ENCODE measurements around the gene RUNX2. TPM values are rescaled to one million over a fixed set of nuclear protein-coding genes. Genes with fewer than 3 reads are reported as not detected.

RUNX2 gene
- total RNA-seq, 6 experiments from 2014 or later: 7.4 to 12.7 (median 10.8) TPM

GRCh38 chr6:45491874-45492273, 163.7 kb downstream of the RUNX2 start:
- peaks cover 24% of the 10 kb centered on the region for H3K4me1 Mint-ChIP-seq (ENCODE audit: low read depth)

GRCh38 chr6:45493761-45494160, 165.6 kb downstream of the RUNX2 start:
- H3K27me3 Mint-ChIP-seq (ENCODE audit: insufficient read depth): no peaks in the 10 kb centered on the region
- no peaks in the 10 kb centered on the region for H3K9me3 Mint-ChIP-seq
- no peak overlapping the region for H3K27ac Mint-ChIP-seq
- no peak for DNase-seq
- H3K4me3 Mint-ChIP-seq: no peak overlapping the region
- peaks cover 17% of the 10 kb centered on the region for H3K4me1 Mint-ChIP-seq (ENCODE audit: low read depth)
- TF ChIP-seq CTCF (IDR thresholded peaks at IDR 0.05): no peak
- peaks cover 30% of the 10 kb centered on the region for H3K36me3 Mint-ChIP-seq (ENCODE audit: low read depth)

More at GRCh38 chr6:45491874-45492273, 163.7 kb downstream of the RUNX2 start:
- no peak overlapping the region for H3K4me3 Mint-ChIP-seq
- DNase-seq: no peak
- no peaks in the 10 kb centered on the region for H3K27me3 Mint-ChIP-seq (ENCODE audit: insufficient read depth)
- H3K27ac Mint-ChIP-seq: no peak overlapping the region
- no peaks in the 10 kb centered on the region for H3K9me3 Mint-ChIP-seq
- peaks cover 20% of the 10 kb centered on the region for H3K36me3 Mint-ChIP-seq (ENCODE audit: low read depth)
- no peak for TF ChIP-seq CTCF (IDR thresholded peaks at IDR 0.05)

GRCh38 chr6:45494416-45495135, 166.4 kb downstream of the RUNX2 start:
- DNase-seq: no peak
- Mint-ChIP-seq H3K4me3 (no peak overlapping the region), H3K36me3 (ENCODE audit: low read depth) (peaks cover 30% of the 10 kb centered on the region), H3K4me1 (ENCODE audit: low read depth) (peaks cover 17% of the 10 kb centered on the region), H3K27ac (no peak overlapping the region), H3K27me3 (ENCODE audit: insufficient read depth) (no peaks in the 10 kb centered on the region), H3K9me3 (no peaks in the 10 kb centered on the region)
- TF ChIP-seq CTCF (IDR thresholded peaks at IDR 0.05): no peak

GRCh38 chr6:45495429-45496084, 167.4 kb downstream of the RUNX2 start:
- H3K4me1 Mint-ChIP-seq (ENCODE audit: low read depth): peaks cover 15% of the 10 kb centered on the region
- no peak overlapping the region for H3K27ac Mint-ChIP-seq
- no peak overlapping the region for H3K4me3 Mint-ChIP-seq
- no peaks in the 10 kb centered on the region for H3K9me3 Mint-ChIP-seq
- H3K36me3 Mint-ChIP-seq (ENCODE audit: low read depth): peaks cover 35% of the 10 kb centered on the region
- no peak for TF ChIP-seq CTCF (IDR thresholded peaks at IDR 0.05)
- no peak for DNase-seq
- H3K27me3 Mint-ChIP-seq (ENCODE audit: insufficient read depth): no peaks in the 10 kb centered on the region

DNA sequence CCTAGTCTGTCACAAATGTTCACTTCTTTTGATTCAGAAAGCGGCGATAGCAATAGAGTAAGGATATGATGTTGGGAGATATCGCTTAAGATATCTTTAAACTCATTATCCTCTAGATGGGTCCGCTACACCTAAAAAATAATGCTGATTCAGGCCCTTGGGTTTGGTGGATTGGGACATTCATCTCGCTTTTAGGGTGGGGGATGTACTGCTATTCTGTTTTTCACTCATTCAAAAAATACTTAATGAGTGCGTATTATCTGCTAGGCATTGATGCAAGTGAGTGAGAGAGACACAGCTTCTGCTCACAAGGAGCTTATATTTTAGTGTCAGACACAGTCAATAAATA, 167.9 kb downstream of the RUNX2 start:
- Mint-ChIP-seq H3K27ac (no peak overlapping the region), H3K27me3 (ENCODE audit: insufficient read depth) (no peaks in the 10 kb centered on the region), H3K9me3 (no peaks in the 10 kb centered on the region), H3K4me1 (ENCODE audit: low read depth) (peaks cover 10% of the 10 kb centered on the region), H3K36me3 (ENCODE audit: low read depth) (peaks cover 40% of the 10 kb centered on the region), H3K4me3 (no peak overlapping the region)
- DNase-seq: no peak
- TF ChIP-seq CTCF (IDR thresholded peaks at IDR 0.05): no peak

Data from HFFc6 (cell line).